Lower leg skin (tissue), 4 donors: ENCODE measurements around the gene PRKCE. TPM values are rescaled to one million over a fixed set of nuclear protein-coding genes. Genes with fewer than 3 reads are reported as not detected.

Experiments used
- DNase-seq, 2 donors: peaks; one replicate each; pipeline ENCODE4 v3.0.0-alpha.2; 2019; ENCODE audit warnings: low spot score in 2 of 2
- H3K4me3 ChIP-seq: fragments of 200-600 bp; sonication (generic); 2 replicates; pipeline ENCODE4 v1.5.1; 2017; ENCODE audit warnings: mild to moderate bottlenecking, low read depth; ENCODE audit not compliant: poor library complexity, severe bottlenecking
- POLR2A ChIP-seq, 2 donors: fragments of 450-650 bp; IDR thresholded peaks; one replicate each; pipeline ENCODE4 v1.6.1; 2016 to 2017; ENCODE audit warnings: antibody characterized with exemption in 2 of 2, mild to moderate bottlenecking in 1 of 2, moderate library complexity in 1 of 2
- WGBS, 2 donors: methylation state at CpG; one replicate each; pipeline ENCODE4 v1.1.5; 2018; 5-methylcytosine and 5-hydroxymethylcytosine counted together
- intact Hi-C: fragments of 100-400 bp; cut with DNase I; formaldehyde crosslinking; loops from one replicate; pipeline ENCODE4 v1.15.0; 2023; ENCODE audit warnings: low total_unique reads
- total RNA-seq, 4 donors: library from RNA; depleted of rRNA; stranded (reverse); fragments of >200 nt; gene quantifications; one replicate each; pipeline ENCODE4 v1.1.0, GENCODE V29; 2016
- TF ChIP-seq, protein P1 (sequence below), 3 donors: fragments of 450-650 bp; IDR thresholded peaks; one replicate each; pipeline ENCODE4 v1.5.1; 2016; ENCODE audit warnings: antibody characterized with exemption in 3 of 3, mild to moderate bottlenecking in 3 of 3, moderate library complexity in 2 of 3

The PRKCE gene
- total RNA-seq, 4 donors from 2014 or later = 3.5 to 10.3 (median 6.1) TPM

DNA sequence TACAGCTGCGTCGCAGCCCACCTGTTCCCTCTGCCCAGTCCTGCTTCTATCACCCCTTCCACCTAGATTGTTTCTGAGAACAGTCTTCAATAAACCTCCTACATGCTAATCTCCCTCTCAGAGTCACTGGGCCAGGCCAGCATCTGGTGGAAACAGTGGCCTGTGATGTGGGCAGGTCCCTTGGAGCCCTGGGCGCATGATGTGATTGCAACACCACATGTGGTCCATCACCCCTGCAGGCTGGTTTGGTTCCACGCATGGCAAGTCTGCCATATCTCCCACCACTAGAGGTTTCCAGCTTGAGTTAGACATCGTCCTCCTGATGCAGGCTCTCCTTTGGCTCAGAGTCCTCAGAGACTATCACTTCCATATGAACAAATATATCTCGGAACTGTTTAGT is 83.5 kb downstream of the PRKCE start:
- TF ChIP-seq, protein P1, sequence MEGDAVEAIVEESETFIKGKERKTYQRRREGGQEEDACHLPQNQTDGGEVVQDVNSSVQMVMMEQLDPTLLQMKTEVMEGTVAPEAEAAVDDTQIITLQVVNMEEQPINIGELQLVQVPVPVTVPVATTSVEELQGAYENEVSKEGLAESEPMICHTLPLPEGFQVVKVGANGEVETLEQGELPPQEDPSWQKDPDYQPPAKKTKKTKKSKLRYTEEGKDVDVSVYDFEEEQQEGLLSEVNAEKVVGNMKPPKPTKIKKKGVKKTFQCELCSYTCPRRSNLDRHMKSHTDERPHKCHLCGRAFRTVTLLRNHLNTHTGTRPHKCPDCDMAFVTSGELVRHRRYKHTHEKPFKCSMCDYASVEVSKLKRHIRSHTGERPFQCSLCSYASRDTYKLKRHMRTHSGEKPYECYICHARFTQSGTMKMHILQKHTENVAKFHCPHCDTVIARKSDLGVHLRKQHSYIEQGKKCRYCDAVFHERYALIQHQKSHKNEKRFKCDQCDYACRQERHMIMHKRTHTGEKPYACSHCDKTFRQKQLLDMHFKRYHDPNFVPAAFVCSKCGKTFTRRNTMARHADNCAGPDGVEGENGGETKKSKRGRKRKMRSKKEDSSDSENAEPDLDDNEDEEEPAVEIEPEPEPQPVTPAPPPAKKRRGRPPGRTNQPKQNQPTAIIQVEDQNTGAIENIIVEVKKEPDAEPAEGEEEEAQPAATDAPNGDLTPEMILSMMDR (IDR thresholded peaks at IDR 0.05) = no peak
- no peak for TF ChIP-seq POLR2A (IDR thresholded peaks at IDR 0.05)
- peak; percentile 40 to 92 for DNase-seq
- no peak overlapping the region for H3K4me3 ChIP-seq
- 77 to 86% methylated on average over 6 of the region's 6 CpGs for WGBS, 2 donors
- intact Hi-C loops = no loop called here

DNA sequence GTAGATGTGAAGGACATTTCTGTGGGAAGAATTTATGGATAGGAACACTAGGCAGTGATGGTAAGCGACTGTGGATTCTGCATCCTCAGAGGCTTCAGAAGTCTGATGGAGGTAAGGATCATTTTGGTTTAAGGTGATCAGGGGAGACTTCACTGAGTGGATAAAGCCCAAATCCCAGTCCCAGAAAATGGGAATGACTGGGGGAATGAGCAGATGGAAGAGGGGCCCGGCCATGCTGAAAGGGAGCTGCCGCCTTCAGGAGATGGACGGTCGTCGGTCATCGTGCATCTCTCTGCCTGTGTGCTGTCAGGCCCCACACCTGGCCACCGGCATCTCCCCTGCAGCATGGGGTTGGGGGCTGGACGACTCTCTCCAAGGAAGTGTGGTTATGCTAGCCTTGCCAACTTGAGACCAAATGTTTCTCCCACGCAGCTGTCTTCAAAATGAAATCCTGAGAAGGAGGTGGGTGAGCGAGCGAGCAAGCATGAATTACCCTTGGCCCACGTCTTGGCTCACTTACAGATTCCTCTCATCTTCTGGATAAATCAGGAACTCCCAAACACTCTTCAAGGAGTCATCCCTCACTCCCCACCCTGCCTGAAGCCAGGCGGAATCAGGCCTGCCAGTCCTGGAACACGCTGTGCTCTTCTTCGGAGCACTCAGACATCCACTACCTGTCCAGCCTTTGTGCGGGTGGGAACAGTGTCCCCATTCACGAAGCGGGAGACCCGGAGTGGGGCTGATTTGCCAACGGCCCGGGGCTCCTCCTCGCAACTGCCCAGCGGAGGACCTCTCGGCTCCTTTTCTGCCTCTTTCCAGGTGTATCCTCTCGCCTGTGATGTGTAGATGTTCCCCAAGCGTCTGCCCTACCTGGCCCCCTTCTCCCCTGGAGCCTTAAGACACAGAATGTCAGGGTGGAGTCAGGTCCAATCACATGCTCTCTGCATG is 85.6 kb downstream of the PRKCE start:
- intact Hi-C loops = no loop called here
- 85 to 87% methylated on average over 27 of the region's 27 CpGs for WGBS, 2 donors

DNA sequence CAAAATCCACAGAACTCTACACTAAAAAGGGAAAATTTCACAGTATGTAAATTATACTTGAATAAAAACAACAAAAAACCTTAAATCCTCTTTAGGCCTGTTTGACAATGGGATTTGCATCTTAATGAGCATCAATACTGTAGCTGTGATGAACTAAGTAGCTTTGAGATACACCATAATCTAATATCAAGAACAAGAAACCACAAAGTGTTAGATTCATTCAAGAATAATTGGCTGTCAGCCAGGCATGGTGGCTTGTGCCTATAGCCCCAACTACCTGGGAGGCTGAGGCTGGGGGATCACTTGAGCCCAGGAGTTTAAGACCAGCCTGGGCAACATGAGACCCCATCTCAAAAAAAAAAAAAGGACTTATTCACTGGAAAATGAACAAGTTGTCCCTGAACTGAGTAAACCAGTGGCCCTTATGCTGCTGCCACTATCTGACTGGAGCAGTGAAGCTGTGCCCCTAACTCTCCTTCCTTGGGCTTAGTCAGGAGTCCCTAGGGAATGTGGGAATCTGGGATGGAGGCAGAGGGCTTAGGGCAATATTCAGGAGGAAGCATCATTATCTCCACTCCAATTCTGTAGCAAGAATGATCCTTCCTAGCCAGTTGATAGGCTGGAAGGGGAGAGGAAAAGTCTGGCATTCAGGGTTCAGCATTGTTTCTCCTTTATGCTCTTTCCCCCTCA is 88.5 kb downstream of the PRKCE start:
- intact Hi-C loops = no loop called here
- H3K4me3 ChIP-seq = no peak overlapping the region
- no peak for TF ChIP-seq POLR2A (IDR thresholded peaks at IDR 0.05)
- no peak for DNase-seq

More for the DNA sequence above, 85.6 kb downstream of the PRKCE start:
- no peak overlapping the region for H3K4me3 ChIP-seq
- DNase-seq = no peak
- TF ChIP-seq POLR2A (IDR thresholded peaks at IDR 0.05) = no peak
- TF ChIP-seq, protein P1 (IDR thresholded peaks at IDR 0.05) = no peak

DNA sequence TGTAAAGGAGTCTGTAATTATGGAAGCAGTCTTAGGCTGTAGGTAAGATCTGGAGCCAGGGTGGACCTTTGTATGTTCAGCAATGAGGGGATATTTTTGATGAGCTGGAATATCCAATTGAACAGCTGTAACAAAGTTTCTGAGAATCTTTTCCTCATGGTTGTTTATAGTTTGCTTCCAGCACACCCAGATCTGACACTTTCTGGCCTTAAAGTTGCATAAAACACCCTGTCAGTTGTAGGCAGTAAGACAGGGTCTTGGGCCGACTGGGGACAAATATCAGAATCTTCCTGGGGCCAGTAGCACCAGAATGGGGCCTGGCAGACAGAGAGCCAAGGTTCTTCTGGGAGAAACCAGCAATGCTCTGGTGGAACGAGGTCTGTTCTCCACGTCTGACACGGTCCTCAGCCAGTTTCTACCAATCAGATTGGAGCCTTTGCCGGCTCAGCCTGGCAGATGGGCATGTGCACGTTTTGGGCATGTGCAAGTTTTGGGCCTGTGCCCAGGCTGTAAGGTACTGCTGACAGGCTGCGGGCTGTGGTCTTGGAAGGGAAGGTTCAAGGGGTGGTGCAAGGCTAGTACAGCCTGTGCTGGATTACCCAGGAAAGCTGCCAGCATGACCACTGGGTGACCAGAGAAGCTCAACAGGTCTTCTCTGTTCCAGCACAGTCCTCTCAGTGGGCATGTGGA is 89.8 kb downstream of the PRKCE start:
- intact Hi-C loops = no loop called here
- 38 to 39% methylated on average over 6 to 7 of the region's 7 CpGs for WGBS, 2 donors
- no peak for TF ChIP-seq POLR2A (IDR thresholded peaks at IDR 0.05)
- TF ChIP-seq, protein P1 (IDR thresholded peaks at IDR 0.05) = no peak
- DNase-seq = no peak
- no peak overlapping the region for H3K4me3 ChIP-seq

DNA sequence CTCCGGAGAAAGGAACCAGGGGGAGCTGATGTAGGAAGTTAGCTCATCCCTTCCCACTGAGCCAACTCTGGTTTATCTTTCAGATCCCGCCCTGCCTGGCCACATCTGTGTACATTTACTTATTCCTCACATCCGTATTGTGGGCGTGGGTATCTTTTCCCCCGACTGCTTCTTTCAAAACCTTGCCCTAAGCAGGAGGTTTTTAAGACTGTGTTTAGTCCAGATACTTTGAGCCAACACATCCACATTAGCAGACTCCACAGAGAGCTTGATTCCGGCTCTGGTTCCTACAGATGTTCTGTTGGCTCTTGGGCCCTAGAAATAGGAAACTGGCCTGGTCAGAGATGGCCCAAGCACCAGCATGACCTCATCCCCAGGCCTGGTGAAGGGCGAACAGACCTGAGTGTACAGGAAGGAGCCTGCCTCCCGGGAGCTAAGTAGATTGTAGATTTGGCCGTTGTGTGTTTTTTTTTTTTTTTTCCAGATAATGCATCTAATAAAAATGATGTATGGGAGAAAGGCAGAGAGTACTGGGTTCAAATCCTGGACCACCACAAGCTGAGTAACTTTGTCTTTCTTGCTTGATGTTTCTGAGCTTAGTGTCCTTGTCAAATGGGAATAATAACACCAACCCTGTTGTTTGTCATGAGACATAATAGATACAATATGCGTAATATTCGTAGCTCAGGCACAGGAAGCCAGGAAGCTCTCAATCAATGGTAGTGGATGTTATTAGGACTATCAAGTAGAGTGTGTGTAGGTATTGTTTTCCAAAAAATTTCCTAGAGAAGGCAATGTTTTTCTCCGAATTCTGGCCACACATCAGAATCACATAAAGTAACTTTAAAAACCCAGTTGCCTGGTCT is 92.3 kb downstream of the PRKCE start:
- H3K4me3 ChIP-seq = no peak overlapping the region
- intact Hi-C loops = no loop called here
- 53 to 54% methylated on average over 12 of the region's 12 CpGs for WGBS, 2 donors
- TF ChIP-seq, protein P1 (IDR thresholded peaks at IDR 0.05) = no peak
- TF ChIP-seq POLR2A (IDR thresholded peaks at IDR 0.05) = no peak
- peak; percentile 59 to 90 for DNase-seq
